HG02885 (cell line): ENCODE results near the gene NOMO2.
"Not testable (repeated sequence)": the region's sequence is repeated elsewhere in the genome, so short reads cannot be mapped to it uniquely, and the experiment has no call there.

Experiments
- ATAC-seq: cut with Tn5 transposase; IDR thresholded peaks from one replicate; pipeline ENCODE4 v1.9.1; 2021; ENCODE audit warnings: mild to moderate bottlenecking; ENCODE audit not compliant: unreplicated experiment, poor library complexity

Gene NOMO2, protein sequence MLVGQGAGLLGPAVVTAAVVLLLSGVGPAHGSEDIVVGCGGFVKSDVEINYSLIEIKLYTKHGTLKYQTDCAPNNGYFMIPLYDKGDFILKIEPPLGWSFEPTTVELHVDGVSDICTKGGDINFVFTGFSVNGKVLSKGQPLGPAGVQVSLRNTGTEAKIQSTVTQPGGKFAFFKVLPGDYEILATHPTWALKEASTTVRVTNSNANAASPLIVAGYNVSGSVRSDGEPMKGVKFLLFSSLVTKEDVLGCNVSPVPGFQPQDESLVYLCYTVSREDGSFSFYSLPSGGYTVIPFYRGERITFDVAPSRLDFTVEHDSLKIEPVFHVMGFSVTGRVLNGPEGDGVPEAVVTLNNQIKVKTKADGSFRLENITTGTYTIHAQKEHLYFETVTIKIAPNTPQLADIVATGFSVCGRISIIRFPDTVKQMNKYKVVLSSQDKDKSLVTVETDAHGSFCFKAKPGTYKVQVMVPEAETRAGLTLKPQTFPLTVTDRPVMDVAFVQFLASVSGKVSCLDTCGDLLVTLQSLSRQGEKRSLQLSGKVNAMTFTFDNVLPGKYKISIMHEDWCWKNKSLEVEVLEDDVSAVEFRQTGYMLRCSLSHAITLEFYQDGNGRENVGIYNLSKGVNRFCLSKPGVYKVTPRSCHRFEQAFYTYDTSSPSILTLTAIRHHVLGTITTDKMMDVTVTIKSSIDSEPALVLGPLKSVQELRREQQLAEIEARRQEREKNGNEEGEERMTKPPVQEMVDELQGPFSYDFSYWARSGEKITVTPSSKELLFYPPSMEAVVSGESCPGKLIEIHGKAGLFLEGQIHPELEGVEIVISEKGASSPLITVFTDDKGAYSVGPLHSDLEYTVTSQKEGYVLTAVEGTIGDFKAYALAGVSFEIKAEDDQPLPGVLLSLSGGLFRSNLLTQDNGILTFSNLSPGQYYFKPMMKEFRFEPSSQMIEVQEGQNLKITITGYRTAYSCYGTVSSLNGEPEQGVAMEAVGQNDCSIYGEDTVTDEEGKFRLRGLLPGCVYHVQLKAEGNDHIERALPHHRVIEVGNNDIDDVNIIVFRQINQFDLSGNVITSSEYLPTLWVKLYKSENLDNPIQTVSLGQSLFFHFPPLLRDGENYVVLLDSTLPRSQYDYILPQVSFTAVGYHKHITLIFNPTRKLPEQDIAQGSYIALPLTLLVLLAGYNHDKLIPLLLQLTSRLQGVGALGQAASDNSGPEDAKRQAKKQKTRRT

DNA sequence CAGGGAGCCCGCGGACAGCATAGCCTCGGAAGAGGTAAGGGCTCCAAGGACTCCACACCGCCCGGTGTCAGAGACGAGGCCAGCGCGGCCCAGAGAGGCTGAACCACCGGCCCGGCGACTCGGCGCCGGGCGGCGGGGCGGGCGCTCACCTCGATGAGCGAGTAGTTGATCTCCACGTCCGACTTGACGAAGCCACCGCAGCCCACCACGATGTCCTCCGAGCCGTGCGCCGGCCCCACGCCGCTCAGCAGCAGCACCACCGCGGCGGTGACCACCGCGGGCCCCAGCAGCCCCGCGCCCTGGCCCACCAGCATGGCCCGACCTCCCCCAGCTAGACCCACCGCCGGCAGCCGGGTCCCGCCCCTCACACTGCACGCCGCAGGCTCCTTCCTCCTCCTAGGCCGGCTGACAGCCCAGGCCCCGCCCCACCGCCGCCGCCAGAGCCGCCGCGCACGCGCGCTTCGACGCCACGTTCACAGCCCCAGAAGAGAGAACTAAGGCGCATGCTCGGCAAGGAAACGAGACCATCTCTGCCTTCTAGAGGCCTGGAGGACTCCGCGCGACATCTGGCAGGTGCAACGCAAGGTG is at the start of gene NOMO2:
TSS of gene NOMO2 (minus strand) at position 371 of the 588 bp plus-strand sequence. CDS start at position 314, 57 bp downstream.
- peak; percentile 95 for ATAC-seq

DNA sequence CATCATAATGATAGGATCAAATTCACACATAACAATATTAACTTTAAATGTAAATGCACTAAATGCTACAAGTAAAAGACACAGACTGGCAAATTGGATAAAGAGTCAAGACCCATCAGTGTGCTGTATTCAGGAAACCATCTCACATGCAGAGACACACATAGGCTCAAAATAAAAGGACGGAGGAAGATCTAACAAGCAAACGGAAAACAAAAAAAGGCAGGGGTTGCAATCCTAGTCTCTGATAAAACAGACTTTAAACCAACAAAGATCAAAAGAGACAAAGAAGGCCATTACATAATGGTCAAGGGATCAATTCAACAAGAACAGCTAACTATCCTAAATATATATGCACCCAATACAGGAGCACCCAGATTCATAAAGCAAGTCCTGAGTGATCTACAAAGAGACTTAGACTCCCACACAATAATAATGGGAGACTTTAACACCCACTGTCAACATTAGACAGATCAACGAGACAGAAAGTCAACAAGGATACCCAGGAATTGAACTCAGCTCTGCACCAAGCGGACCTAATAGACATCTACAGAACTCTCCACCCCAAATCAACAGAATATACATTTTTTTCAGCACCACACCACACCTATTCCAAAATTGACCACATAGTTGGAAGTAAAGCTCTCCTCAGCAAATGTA is 48.4 kb upstream of the NOMO2 start:
- not testable (repeated sequence) for ATAC-seq

DNA sequence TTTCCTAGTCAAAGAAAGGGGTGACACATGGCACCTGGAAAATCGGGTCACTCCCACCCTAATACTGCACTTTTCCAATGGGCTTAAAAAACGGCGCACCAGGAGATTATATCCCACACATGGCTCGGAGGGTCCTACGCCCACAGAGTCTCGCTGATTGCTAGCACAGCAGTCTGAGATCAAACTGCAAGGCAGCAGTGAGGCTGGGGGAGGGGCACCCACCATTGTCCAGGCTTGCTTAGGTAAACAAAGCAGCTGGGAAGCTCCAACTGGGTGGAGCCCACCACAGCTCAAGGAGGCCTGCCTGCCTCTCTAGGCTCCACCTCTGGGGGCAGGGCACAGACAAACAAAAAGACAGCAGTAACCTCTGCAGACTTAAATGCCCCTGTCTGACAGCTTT is 46.4 kb upstream of the NOMO2 start:
- ATAC-seq, result not testable (repeated sequence)

DNA sequence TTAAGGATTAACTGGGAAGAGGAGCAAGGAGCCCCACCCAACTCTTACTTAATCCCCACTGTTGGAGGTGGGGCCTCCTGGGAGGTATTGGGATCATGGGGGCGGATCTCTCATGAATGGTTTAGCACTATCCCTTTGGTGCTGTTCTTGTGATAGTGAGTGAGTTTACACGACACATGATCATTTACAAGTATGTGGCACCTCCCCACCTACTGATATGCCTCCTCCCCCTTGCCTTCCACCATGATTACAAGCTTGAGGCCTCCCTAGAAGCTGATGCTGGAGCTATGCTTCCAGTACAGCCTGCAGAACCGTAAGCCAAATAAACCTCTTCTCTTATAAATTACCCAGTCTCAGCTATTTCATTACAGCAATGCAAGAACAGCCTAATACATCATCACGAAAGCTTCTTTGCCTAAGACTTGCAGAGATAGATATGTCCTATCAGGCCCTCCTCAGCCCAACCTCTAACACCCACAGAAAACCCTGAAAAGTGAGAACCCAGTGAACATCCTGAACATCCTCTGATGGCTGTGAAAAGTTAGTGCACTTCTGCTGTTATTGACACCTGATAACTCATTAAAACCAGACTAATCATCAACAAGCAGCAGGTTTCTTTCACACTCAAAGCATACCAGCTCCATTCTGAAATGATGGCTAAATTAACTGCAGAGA is 41.8 kb upstream of the NOMO2 start:
- not testable (repeated sequence) for ATAC-seq

DNA sequence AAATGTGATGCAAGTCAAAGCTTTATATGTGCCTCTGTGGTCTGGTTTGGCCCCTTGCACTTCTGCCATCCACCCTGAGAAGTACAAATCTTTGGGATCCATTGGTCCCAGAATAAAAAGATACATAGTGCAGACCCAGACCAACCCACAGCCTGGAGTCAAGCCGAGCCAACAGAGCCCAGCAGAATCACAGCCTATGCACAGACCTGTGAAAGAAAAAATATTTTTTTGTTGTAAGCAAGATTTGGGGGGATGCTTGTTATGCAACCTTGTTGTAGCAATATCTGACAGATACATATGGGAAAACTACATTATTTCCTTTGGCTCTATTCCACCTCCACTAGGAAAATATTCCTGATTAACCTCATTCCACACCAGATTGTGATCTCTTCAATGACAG is 36.7 kb upstream of the NOMO2 start:
- ATAC-seq, result not testable (repeated sequence)

DNA sequence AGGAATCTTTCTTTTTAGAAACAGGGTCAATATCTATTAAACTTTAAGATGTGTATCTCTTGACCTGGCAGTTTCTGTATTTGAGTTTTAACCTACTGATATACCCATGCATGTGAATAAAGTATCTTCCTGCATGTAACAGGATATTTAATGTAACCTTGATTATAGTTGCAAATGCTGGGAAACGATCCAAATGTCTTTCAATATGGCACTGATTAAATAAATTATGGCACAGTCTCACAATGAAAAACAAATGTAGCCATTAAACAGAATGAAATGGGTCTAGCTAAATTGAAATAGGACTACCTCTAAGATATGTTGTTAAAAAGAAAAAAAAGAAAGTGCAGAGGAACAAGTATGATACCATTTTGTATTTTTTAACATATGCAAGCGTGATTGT is 35.8 kb upstream of the NOMO2 start:
- ATAC-seq, result not testable (repeated sequence)

DNA sequence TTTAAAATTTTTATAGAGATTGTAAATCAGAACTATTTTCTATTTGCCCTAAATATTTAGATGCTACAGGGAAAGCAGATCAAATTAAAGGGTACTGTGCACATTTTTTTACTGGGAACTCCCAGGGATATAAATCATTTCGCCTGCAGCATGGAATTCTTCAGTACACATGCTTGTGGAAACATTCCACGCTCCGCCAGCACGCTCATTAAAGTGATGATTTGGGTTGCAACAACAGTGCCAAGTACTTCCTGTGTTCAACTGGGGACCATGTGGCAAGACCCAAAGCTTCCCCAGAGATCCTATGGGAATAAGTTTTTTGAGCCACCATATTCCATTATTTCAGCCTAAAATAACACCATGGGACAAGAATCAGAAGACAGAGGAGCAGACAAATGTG is 35.4 kb upstream of the NOMO2 start:
- not testable (repeated sequence) for ATAC-seq

DNA sequence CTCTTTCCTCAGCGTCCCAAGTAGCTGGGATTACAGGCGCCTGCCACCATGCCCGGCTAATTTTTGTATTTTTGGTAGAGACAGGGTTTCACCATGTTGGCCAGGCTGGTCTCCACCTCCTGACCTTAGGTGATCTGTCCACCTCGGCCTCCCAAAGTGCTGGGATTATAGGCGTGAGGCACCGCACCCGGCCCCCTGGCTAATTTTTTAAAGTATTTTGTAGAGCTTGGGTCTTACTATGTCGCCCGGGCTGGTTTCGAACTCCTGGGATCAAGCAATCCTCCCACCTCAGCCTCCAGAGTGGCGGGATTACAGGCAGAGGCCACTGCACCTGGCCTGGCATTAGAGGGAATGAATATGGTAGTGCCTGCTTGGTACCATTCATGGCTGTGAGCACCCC is 33.9 kb upstream of the NOMO2 start:
- not testable (repeated sequence) for ATAC-seq

DNA sequence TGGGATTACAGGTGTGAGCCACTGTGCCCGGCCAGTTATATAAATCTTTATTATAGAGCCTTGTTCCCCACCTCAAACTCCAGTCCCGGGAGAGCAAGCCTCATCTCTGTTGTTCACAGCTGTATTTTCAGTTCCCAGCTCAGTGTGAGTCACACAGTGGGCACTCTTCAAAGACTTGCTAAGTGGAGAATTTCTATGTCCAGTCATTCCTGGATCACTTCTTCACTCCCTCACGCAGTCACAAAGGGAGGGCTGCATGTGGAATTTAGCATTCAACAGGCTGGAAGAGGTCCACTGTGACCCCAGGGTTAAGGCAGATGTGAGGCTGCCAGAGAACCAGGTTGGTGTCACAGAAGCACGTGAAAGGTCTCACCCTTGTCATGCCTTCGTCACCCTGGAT is 33.0 kb upstream of the NOMO2 start:
- ATAC-seq, result not testable (repeated sequence)

DNA sequence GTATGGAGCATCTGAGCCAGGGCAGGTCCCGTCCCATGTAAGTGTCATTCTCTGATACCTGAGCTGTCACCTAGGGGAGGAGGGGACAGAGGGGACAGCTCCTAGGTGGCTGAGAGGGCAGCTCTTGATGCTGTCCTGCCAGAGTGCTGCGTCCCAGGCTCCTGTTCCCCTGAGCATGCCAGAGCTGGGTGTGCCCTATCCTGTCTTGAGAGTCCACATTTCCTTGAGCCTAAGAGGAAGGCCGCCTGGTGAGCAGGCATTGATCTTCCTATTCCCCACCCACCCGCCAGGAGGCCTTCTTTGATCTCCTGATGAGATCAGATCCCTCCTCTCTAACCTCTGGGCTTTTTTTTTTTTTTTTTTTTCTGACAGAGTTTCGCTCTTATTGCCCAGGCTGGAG is 32.0 kb upstream of the NOMO2 start:
- not testable (repeated sequence) for ATAC-seq

DNA sequence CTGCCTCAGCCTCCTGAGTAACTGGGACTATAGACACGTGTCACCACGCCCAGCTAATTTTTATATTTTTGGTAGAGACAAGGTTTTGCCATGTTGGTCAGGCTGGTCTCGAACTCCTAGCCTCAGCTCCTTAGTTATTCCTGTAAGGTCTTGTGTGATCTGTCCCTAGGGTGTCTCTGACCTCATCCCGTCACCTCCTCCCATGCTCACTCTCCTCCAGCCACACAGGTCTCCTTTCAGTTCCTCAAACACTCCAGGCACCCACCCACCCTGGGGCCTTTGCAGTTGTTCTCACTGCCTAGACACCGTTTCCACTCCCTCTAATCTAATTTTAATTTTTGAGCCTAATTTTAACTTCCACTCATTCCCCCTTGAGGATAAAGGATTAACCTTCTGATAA is 31.1 kb upstream of the NOMO2 start:
- ATAC-seq, result not testable (repeated sequence)

DNA sequence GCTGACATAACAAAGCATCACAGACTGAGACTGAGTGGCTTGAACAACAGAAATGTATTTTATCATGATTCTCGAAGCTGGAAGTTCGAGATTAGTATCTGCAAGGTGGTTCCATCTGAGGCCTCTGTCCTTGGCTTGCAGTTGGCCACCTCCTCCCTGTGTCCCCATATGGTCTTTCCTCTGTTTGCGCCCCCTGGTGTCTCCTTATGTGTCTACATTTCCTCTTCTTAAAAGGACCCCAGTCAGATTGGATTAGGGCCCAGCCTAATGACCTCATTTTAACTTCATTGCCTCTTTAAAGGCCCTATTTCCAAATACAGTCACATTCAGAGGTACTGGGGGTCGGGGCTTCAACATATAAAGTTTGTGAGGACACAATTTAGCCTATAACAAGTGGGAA is 30.0 kb upstream of the NOMO2 start:
- not testable (repeated sequence) for ATAC-seq

DNA sequence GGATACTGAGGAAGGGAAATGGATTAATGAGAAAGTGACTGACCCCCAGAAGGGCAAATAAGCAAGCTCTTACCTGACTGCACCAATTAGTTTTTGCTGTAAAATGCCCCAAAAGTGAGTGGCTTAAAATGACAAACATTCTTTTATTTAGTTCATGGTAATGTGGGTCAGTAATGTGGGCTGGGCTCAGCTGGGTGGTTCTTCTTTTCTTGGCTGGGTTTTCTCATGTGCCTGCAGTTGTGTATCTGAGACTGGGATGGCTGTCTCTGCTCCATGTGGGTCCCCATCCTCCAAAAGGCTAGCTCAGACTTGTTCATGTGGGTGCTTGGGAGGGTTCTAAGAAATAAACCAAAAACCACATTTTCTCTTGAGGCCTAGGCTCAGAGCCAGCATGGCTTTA is 29.5 kb upstream of the NOMO2 start:
- ATAC-seq, result not testable (repeated sequence)

DNA sequence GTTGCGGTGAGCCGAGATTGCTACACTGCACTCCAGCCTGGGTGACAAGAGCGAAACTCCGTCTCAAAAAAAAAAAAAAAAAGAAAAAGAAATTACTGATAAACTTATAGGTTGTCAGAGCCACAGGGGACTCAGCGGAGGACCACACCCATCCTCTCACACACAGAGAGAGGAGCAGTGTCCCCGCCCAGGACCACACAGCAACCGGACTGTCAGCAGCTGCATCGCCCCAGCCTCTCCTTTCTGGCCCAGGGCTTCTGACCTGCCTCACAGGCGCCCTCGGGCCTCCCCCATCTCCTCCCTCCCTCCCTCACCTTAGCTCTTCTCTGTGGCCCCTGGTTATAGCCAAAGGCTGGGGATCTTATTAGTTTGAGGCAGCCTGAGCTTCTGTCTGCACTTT is 27.9 kb upstream of the NOMO2 start:
- not testable (repeated sequence) for ATAC-seq

DNA sequence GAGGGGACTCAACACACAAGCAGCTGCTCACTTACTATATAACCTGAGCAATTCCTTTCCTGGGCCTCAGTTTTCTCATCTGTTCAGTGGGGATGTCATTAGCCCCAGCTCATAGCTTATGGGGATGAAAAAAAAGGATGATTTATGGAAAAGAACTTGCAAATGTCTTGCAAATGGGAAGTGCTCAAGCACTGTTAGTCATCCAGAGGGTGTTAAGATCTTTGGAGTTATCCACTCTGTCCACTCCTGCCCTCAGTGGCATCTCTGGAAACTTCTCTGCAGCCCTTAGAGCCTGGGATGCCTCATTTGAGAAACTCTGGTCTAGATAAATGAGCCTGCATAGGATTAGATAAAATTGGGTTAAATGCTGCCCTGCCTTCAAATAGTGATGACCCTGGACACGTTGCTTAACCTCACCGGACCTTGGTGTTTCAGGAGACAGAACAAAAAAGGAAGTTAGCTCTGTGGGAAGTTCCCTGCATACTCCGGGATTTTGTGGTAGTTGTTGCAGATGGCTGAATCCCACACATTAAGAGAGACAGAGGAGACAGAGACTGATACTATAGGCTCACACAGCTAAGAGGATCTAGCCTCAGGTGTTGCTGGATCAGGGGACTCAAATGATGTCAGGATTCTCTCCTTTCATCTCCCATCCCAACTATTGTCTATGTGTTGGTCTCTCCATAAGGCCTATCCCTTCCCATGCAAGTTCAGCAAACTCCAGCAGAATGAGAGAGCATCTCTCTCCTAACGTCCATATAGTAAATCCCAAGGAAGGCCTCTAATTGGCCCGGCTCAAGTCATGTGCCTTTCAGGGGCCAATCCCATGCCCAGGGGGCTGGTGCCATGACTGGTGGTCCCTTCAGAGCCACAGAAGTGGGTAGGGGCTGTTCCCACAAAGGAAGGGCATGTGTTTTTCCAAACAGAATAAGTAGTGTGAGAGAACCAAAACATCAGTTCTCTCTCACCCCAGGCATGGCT is 25.0 kb upstream of the NOMO2 start:
- ATAC-seq, result not testable (repeated sequence)

DNA sequence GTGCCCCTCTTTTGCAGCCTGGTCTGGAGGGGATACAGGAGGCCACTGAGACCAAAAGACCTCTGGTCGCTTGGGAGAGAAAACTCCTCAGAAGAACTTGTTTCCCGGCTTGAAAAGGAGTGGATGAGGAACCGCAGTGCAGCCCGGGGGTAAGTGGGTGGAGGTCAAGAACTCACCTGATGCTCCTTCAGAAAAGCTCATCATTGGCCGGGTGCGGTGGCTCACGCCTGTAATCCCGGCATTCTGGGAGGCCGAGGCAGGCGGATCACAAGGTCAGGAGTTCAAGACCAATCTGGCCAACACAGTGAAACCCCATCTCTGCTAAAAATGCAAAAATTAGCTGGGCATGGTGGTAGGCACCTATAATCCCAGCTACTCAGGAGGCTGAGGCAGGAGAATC is 23.9 kb upstream of the NOMO2 start:
- not testable (repeated sequence) for ATAC-seq

DNA sequence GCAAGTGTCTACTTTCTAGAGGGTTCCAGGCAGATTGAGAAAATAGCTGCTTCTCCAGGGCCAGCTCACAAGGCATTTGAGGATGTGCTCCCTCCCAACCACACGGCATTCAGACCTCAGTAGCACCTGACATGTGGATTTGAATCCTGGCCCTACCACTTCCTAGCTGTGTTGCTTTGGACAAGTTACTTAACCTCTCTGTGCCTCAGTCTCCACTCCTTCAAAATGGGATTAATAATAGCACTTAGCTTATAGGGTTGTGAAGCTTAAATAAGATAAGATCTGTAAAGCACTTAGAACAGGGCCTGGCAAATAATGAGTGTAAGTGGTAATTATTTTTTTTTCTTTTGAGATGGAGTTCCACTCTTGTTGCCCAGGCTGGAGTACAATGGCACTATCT is 21.0 kb upstream of the NOMO2 start:
- no peak for ATAC-seq

DNA sequence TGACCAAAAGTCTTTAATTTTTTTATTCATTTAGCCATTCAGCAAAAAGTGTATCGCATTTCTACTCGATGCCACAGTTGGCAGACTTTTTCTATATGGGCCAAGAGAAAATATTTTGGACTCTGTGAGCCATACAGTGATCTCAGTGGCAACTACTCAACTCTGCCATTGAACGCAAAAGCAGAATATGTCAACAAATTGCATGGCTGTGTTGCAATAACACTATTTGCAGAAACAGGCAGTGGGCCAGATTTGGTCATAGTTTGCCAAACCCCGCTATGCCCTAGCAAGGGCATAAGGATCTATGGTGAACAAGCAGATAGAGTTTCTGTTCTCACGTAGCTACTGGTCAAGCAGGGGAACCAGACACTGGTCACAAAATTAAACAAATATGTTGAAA is 18.5 kb upstream of the NOMO2 start:
- not testable (repeated sequence) for ATAC-seq
